Glutamatergic neuron (in vitro differentiated cells): ENCODE data around the gene GET4. TPM values are rescaled to one million over a fixed set of nuclear protein-coding genes. Genes with fewer than 3 reads are reported as not detected.

Source experiments
- DNase-seq: peaks from one replicate; pipeline ENCODE4 v3.0.0; 2022
- H3K27ac Mint-ChIP-seq: one replicate; pipeline ENCODE4 v1.8.0; 2020; ENCODE audit warnings: mild to moderate bottlenecking, mixed read lengths, inconsistent platforms; ENCODE audit not compliant: unreplicated experiment
- H3K27me3 Mint-ChIP-seq: one replicate; pipeline ENCODE4 v1.8.0; 2020; ENCODE audit warnings: mild to moderate bottlenecking, moderate library complexity, mixed read lengths, inconsistent platforms; ENCODE audit not compliant: unreplicated experiment
- H3K36me3 Mint-ChIP-seq: one replicate; pipeline ENCODE4 v1.8.0; 2020; ENCODE audit warnings: mild to moderate bottlenecking, mixed read lengths, inconsistent platforms; ENCODE audit not compliant: unreplicated experiment
- H3K4me1 Mint-ChIP-seq: one replicate; pipeline ENCODE4 v1.8.0; 2020; ENCODE audit warnings: mild to moderate bottlenecking, low read depth, mixed read lengths, inconsistent platforms; ENCODE audit not compliant: unreplicated experiment
- H3K4me3 Mint-ChIP-seq: one replicate; pipeline ENCODE4 v1.8.0; 2020; ENCODE audit warnings: mild to moderate bottlenecking, mixed read lengths, inconsistent platforms; ENCODE audit not compliant: unreplicated experiment
- H3K9me3 Mint-ChIP-seq: one replicate; pipeline ENCODE4 v1.8.0; 2020; ENCODE audit warnings: mild to moderate bottlenecking, moderate library complexity, mixed read lengths, inconsistent platforms; ENCODE audit not compliant: unreplicated experiment
- CTCF ChIP-seq: fragments of 200-600 bp; sonication (generic); IDR thresholded peaks from one replicate; pipeline ENCODE4 v1.5.0; 2021; ENCODE audit not compliant: partially characterized antibody, unreplicated experiment
- total RNA-seq: library from RNA; stranded (reverse); fragmentation: NEBNext Ultra II Directional; extraction: Animal tissue kit (Norgen Biotek cat#: 25700); gene quantifications from one replicate; pipeline ENCODE4 v1.2.1, GENCODE V29; 2021; ENCODE audit not compliant: unreplicated experiment

The GET4 gene
- total RNA-seq, 1 donor from 2014 or later: 70.2 TPM

GRCh38 chr7:851204-851603 is 25.1 kb upstream of the GET4 start:
- H3K4me1 Mint-ChIP-seq: peaks cover 7% of the 10 kb centered on the region
- H3K27ac Mint-ChIP-seq: peak overlapping the region; percentile 28
- H3K27me3 Mint-ChIP-seq: peaks cover 14% of the 10 kb centered on the region
- DNase-seq: no peak
- H3K4me3 Mint-ChIP-seq: no peak overlapping the region
- peaks cover 23% of the 10 kb centered on the region for H3K9me3 Mint-ChIP-seq
- H3K36me3 Mint-ChIP-seq: peaks cover 14% of the 10 kb centered on the region
- no peak for TF ChIP-seq CTCF

GRCh38 chr7:853366-854117 is 22.8 kb upstream of the GET4 start:
- no peak for TF ChIP-seq CTCF
- Mint-ChIP-seq H3K27me3 (peaks cover 17% of the 10 kb centered on the region), H3K4me1 (peaks cover 7% of the 10 kb centered on the region), H3K27ac (peak overlapping the region; percentile 77), H3K9me3 (peaks cover 20% of the 10 kb centered on the region), H3K4me3 (no peak overlapping the region), H3K36me3 (peaks cover 13% of the 10 kb centered on the region)
- no peak for DNase-seq

DNA sequence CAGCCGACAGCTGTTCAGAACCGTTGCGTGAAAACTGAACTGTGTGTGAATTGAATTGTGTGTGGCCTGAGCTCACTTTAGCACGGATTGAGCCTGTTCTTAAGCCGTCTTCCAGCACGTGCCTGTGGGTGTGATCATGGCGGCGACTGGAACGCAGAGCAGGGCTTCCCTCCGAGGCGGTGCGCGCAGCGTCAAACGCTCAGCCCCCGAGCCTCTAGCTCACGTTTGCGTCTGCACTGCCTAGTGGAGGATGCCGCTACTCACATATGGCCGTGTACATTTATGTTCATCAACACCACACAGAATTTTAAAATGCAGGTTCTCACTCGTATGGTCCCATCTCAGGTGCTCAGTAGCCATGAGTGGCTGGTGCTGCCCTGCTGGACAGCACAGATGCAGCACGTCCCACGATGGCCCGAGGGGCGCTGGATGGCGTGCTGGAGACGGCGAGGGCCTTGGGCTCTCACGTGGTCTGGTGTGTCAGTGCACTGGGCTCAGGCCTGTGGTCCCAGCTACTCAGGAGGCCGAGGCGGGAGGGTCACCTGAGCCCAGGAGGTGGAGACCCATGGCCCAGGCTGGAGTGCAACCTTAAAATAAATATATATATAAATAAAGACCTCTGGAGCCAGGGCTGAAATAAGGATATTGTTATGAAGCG is 22.1 kb upstream of the GET4 start:
- peaks cover 18% of the 10 kb centered on the region for H3K9me3 Mint-ChIP-seq
- H3K27me3 Mint-ChIP-seq: peaks cover 16% of the 10 kb centered on the region
- no peak for TF ChIP-seq CTCF
- peaks cover 10% of the 10 kb centered on the region for H3K4me1 Mint-ChIP-seq
- H3K27ac Mint-ChIP-seq: no peak overlapping the region
- no peak overlapping the region for H3K4me3 Mint-ChIP-seq
- DNase-seq: no peak
- peaks cover 14% of the 10 kb centered on the region for H3K36me3 Mint-ChIP-seq

DNA sequence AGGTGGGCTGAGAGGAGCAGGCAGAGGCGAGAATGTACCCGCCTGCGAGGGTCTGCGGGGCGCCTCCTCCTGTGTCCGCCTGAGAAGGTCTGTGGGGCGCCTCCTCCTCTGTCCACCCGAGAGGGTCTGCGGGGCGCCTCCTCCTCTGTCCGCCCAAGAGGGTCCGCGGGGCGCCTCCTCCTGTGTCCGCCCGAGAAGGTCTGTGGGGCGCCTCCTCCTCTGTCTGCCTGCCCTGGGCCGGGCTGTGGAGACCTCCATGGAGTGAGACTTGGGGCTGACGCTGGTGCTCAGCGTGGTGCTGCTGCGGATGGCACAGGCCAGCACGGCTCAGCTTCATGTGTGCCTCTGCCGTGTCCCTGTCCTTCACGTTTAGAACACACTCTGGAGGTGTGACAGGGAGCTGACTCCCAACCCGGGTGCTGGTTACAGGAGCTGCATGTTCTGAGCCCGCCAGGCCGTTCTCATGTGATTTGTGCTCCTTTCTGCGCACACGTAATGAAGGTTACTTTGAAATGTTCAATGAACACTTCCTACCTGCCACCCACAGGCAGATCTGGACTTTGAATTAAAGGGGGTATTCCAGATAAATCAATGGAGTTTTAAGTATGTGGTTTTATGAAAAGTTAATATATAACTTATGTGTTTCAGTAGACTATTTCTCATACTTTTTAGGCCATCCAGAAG is 20.5 kb upstream of the GET4 start:
- Mint-ChIP-seq H3K9me3 (peaks cover 17% of the 10 kb centered on the region), H3K4me1 (peaks cover 18% of the 10 kb centered on the region), H3K27me3 (peaks cover 17% of the 10 kb centered on the region), H3K36me3 (peaks cover 9% of the 10 kb centered on the region), H3K27ac (peak overlapping the region; percentile 28), H3K4me3 (no peak overlapping the region)
- no peak for TF ChIP-seq CTCF
- DNase-seq: no peak
